Liver (tissue), 3 donors: ENCODE data around the gene HAUS8.

Source experiments
- HNF4A ChIP-seq, 2 donors: conservative IDR thresholded peaks; 2 replicates each; pipeline ENCODE4 v1.6.1; 2016; ENCODE audit warnings: antibody characterized with exemption in 2 of 2, mild to moderate bottlenecking in 2 of 2
- SP1 ChIP-seq: IDR thresholded peaks from 2 replicates; pipeline ENCODE4 v1.6.1; 2018; ENCODE audit warnings: antibody characterized with exemption, mild to moderate bottlenecking
- YY1 ChIP-seq: IDR thresholded peaks from 2 replicates; pipeline ENCODE4 v1.6.1; 2016; ENCODE audit warnings: antibody characterized with exemption, mild to moderate bottlenecking
- TF ChIP-seq, protein P1 (sequence below): fragments of 150-350 bp; IDR thresholded peaks from 2 replicates; pipeline ENCODE4 v1.5.1; 2017; ENCODE audit warnings: improper control_type of control experiment, low read depth, low read length; ENCODE audit not compliant: missing input control
- TF ChIP-seq, protein P2 (sequence below): IDR thresholded peaks from 2 replicates; pipeline ENCODE4 v1.6.1; 2016; ENCODE audit warnings: antibody characterized with exemption
- TF ChIP-seq, protein P3 (sequence below): IDR thresholded peaks from 2 replicates; pipeline ENCODE4 v1.6.1; 2016; ENCODE audit warnings: antibody characterized with exemption, mild to moderate bottlenecking
- donor health status: healthy.
- donor health status: healthy.

DNA sequence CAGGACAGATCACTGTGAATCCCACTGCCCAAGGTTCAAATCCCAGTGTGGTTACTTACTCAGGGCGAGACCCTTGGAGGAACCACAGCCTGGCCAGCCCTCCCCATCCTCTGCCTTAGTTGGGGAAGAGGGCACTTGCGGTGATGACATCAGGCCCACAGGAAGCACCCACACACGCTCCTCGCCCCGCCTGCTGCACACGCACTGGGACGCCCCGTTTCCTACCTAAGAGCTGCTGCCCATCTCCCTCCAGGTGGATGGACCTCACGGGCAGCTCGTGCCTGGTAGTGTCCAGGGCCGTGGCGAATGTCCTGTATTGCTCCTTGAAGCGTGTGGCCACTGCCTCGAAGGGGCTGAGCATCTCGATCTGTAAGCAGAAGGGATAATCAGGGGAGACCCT, 19.6 kb downstream of the HAUS8 start:
- TF ChIP-seq, protein P1, sequence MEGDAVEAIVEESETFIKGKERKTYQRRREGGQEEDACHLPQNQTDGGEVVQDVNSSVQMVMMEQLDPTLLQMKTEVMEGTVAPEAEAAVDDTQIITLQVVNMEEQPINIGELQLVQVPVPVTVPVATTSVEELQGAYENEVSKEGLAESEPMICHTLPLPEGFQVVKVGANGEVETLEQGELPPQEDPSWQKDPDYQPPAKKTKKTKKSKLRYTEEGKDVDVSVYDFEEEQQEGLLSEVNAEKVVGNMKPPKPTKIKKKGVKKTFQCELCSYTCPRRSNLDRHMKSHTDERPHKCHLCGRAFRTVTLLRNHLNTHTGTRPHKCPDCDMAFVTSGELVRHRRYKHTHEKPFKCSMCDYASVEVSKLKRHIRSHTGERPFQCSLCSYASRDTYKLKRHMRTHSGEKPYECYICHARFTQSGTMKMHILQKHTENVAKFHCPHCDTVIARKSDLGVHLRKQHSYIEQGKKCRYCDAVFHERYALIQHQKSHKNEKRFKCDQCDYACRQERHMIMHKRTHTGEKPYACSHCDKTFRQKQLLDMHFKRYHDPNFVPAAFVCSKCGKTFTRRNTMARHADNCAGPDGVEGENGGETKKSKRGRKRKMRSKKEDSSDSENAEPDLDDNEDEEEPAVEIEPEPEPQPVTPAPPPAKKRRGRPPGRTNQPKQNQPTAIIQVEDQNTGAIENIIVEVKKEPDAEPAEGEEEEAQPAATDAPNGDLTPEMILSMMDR: no peak
- TF ChIP-seq, protein P2, sequence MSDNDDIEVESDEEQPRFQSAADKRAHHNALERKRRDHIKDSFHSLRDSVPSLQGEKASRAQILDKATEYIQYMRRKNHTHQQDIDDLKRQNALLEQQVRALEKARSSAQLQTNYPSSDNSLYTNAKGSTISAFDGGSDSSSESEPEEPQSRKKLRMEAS: no peak
- TF ChIP-seq, protein P3, sequence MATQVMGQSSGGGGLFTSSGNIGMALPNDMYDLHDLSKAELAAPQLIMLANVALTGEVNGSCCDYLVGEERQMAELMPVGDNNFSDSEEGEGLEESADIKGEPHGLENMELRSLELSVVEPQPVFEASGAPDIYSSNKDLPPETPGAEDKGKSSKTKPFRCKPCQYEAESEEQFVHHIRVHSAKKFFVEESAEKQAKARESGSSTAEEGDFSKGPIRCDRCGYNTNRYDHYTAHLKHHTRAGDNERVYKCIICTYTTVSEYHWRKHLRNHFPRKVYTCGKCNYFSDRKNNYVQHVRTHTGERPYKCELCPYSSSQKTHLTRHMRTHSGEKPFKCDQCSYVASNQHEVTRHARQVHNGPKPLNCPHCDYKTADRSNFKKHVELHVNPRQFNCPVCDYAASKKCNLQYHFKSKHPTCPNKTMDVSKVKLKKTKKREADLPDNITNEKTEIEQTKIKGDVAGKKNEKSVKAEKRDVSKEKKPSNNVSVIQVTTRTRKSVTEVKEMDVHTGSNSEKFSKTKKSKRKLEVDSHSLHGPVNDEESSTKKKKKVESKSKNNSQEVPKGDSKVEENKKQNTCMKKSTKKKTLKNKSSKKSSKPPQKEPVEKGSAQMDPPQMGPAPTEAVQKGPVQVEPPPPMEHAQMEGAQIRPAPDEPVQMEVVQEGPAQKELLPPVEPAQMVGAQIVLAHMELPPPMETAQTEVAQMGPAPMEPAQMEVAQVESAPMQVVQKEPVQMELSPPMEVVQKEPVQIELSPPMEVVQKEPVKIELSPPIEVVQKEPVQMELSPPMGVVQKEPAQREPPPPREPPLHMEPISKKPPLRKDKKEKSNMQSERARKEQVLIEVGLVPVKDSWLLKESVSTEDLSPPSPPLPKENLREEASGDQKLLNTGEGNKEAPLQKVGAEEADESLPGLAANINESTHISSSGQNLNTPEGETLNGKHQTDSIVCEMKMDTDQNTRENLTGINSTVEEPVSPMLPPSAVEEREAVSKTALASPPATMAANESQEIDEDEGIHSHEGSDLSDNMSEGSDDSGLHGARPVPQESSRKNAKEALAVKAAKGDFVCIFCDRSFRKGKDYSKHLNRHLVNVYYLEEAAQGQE: no peak
- TF ChIP-seq SP1 (no peak), YY1 (no peak), HNF4A (conservative IDR thresholded peaks at IDR 0.05) (no peak)
